HCT116 (cell line): ENCODE data around the gene SLC16A11. TPM values are rescaled to one million over a fixed set of nuclear protein-coding genes. Genes with fewer than 3 reads are reported as not detected.

Experiments
- ATAC-seq: fragments of 200-7000 bp; cut with Tn5 transposase; 2 replicates; pipeline ENCODE4 v1.9.1; 2020; ENCODE audit warnings: mild to moderate bottlenecking, moderate library complexity
- BruUV-seq: library from RNA; stranded (reverse); fragments of 400-500 nt; replicated peaks from 2 replicates; lab custom pipeline; 2021; lab: Mats Ljungman, UMichigan
- CTCF ChIA-PET: fragments of 300-600 bp; sonication (Branson Sonifier 250); formaldehyde crosslinking; loops from one replicate; lab custom pipeline; 2021; ENCODE audit warnings: antibody characterized with exemption; lab: Charles Lee
- POLR2A ChIA-PET: fragments of 300-600, 350-600 bp; sonication (Branson Sonifier 250); formaldehyde crosslinking; loops from one replicate; lab custom pipeline; 2021; ENCODE audit warnings: antibody characterized with exemption; lab: Charles Lee
- RAD21 ChIA-PET, 2 experiments: fragments of 300-600 bp; sonication (Branson Sonifier 250); formaldehyde crosslinking; loops; one replicate each; lab custom pipeline; 2023; ENCODE audit warnings: low total read pairs in 2 of 2; ENCODE audit not compliant: uncharacterized antibody in 2 of 2, unreplicated experiment in 2 of 2, low non-redundant PET in 1 of 2; lab: Charles Lee
- DNase-seq: peaks from one replicate; pipeline ENCODE4 v3.0.0-alpha.2; 2010; ENCODE audit warnings: low read depth, low spot score
- H2AFZ ChIP-seq: fragments of 200-600 bp; shearing (Covaris generic), sonication (generic); 2 replicates; pipeline ENCODE4 v1.6.1; 2017; ENCODE audit warnings: low read depth, mixed run types, mixed read lengths, antibody characterized with exemption, low read length; ENCODE audit not compliant: poor library complexity, severe bottlenecking
- H3K27ac ChIP-seq: 2 replicates; pipeline ENCODE4 v1.5.1; 2012; ENCODE audit warnings: low read depth, low read length
- H3K27me3 ChIP-seq: fragments of 200-600 bp; sonication (generic); 2 replicates; pipeline ENCODE4 v1.6.1; 2016; ENCODE audit warnings: mixed run types, low read length, mixed read lengths; ENCODE audit not compliant: insufficient read depth
- H3K36me3 ChIP-seq, 2 experiments: fragments of 200-500 bp in 1 of 2; fragments of 200-600 bp in 1 of 2; sonication (Bioruptor generic) in 1 of 2; sonication (generic) in 1 of 2; 2 replicates each; pipeline versions ENCODE4 v1.5.1 to v1.6.1; 2014 to 2016; ENCODE audit warnings: low read length in 2 of 2, inconsistent platforms in 1 of 2, mixed read lengths in 1 of 2, mixed run types in 1 of 2; ENCODE audit not compliant: insufficient read depth in 2 of 2, control insufficient read depth in 1 of 2
- H3K4me1 ChIP-seq, 2 experiments: fragments of 200-600 bp in 1 of 2; sonication (generic) in 1 of 2; 2 replicates each; pipeline versions ENCODE4 v1.5.1 to v1.6.1; 2012 to 2017; ENCODE audit warnings: low read length in 2 of 2, inconsistent platforms in 1 of 2, mild to moderate bottlenecking in 1 of 2, mixed read lengths in 1 of 2, mixed run types in 1 of 2, moderate library complexity in 1 of 2; ENCODE audit not compliant: insufficient read depth in 2 of 2, control insufficient read depth in 1 of 2
- H3K4me2 ChIP-seq: fragments of 200-600 bp; sonication (generic); 2 replicates; pipeline ENCODE4 v1.6.1; 2017; ENCODE audit warnings: mixed run types, low read length, mixed read lengths
- H3K4me3 ChIP-seq, 2 experiments: fragments of 200-600 bp in 1 of 2; sonication (generic) in 1 of 2; replicated peaks in 1 of 2; 2 replicates each; pipeline ENCODE4 v1.5.1; 2011 to 2016; ENCODE audit warnings: low read length in 2 of 2, control low read depth in 1 of 2, low read depth in 1 of 2, mild to moderate bottlenecking in 1 of 2, mixed read lengths in 1 of 2, mixed run types in 1 of 2
- H3K79me2 ChIP-seq: fragments of 200-600 bp; sonication (generic); 2 replicates; pipeline ENCODE4 v1.6.1; 2017; ENCODE audit warnings: mild to moderate bottlenecking, mixed run types, low read length, moderate library complexity, mixed read lengths; ENCODE audit not compliant: insufficient read depth
- H3K9ac ChIP-seq: fragments of 200-600 bp; sonication (generic); 2 replicates; pipeline ENCODE4 v1.6.1; 2016; ENCODE audit warnings: low read length, mixed read lengths
- H3K9me2 ChIP-seq: fragments of 200-600 bp; sonication (generic), shearing (Covaris generic); 2 replicates; pipeline ENCODE4 v1.6.1; 2017; ENCODE audit warnings: mixed run types, mild to moderate bottlenecking, moderate library complexity; ENCODE audit not compliant: insufficient read depth
- H3K9me3 ChIP-seq, 2 experiments: fragments of 200-500 bp in 1 of 2; fragments of 200-600 bp in 1 of 2; sonication (Bioruptor generic) in 1 of 2; sonication (generic) in 1 of 2; 2 replicates each; pipeline ENCODE4 v1.6.1; 2014 to 2017; ENCODE audit warnings: low read length in 2 of 2, mixed read lengths in 2 of 2, inconsistent platforms in 1 of 2, low read depth in 1 of 2, mild to moderate bottlenecking in 1 of 2, mixed run types in 1 of 2, moderate library complexity in 1 of 2; ENCODE audit not compliant: control insufficient read depth in 1 of 2, insufficient read depth in 1 of 2
- H4K20me1 ChIP-seq: fragments of 200-600 bp; sonication (generic), shearing (Covaris generic); 2 replicates; pipeline ENCODE4 v1.6.1; 2017; ENCODE audit warnings: mixed run types, mild to moderate bottlenecking, moderate library complexity; ENCODE audit not compliant: insufficient read depth
- CBX3 ChIP-seq: IDR thresholded peaks from 2 replicates; pipeline ENCODE4 v1.6.1; 2012; ENCODE audit warnings: low read depth
- CEBPB ChIP-seq: IDR thresholded peaks from 2 replicates; pipeline ENCODE4 v1.6.1; 2012; ENCODE audit warnings: low read depth
- EGR1 ChIP-seq: IDR thresholded peaks from 2 replicates; pipeline ENCODE4 v1.6.1; 2012; ENCODE audit warnings: low read depth
- ELF1 ChIP-seq: IDR thresholded peaks from 2 replicates; pipeline ENCODE4 v1.6.1; 2012; ENCODE audit warnings: low read depth, borderline replicate concordance
- EZH2phosphoT487 ChIP-seq: fragments of 200-600 bp; IDR thresholded peaks from 2 replicates; pipeline ENCODE4 v1.6.1; 2018; ENCODE audit warnings: antibody characterized with exemption, borderline replicate concordance
- FOSL1 ChIP-seq: IDR thresholded peaks from 2 replicates; pipeline ENCODE4 v1.6.1; 2012; ENCODE audit warnings: low read depth
- JUND ChIP-seq: IDR thresholded peaks from 2 replicates; pipeline ENCODE4 v1.6.1; 2012
- POLR2A ChIP-seq: IDR thresholded peaks from 2 replicates; pipeline ENCODE4 v1.7.0; 2011; ENCODE audit warnings: borderline replicate concordance; ENCODE audit not compliant: insufficient read depth, insufficient read length; ENCODE audit errors: extremely low read depth
- POLR2AphosphoS5 ChIP-seq: IDR thresholded peaks from 2 replicates; pipeline ENCODE4 v1.6.1; 2011; ENCODE audit warnings: mild to moderate bottlenecking, low read depth, low read length, moderate library complexity
- REST ChIP-seq: IDR thresholded peaks from 2 replicates; pipeline ENCODE4 v1.6.1; 2012; ENCODE audit warnings: low read depth
- YY1 ChIP-seq: IDR thresholded peaks from 2 replicates; pipeline ENCODE4 v1.6.1; 2011; ENCODE audit warnings: low read length, low read depth, moderate library complexity, mild to moderate bottlenecking; ENCODE audit not compliant: insufficient replicate concordance; ENCODE audit errors: extremely low read depth
- ZFX ChIP-seq: fragments of 450-650 bp; IDR thresholded peaks from 2 replicates; pipeline ENCODE4 v1.6.1; 2017
- ZNF274 ChIP-seq: fragments of 200-500 bp; sonication (Bioruptor generic); IDR thresholded peaks from 2 replicates; pipeline ENCODE4 v1.6.1; 2014; ENCODE audit warnings: mild to moderate bottlenecking, low read depth, low read length, inconsistent platforms
- intact Hi-C: fragments of 100-400 bp; cut with micrococcal nuclease; formaldehyde crosslinking; loops from 2 replicates; pipeline ENCODE4 v1.10.0; 2022
- total RNA-seq: library from RNA; stranded (reverse); gene quantifications from one replicate; pipeline ENCODE4 v1.2.1, GENCODE V29; 2021; ENCODE audit not compliant: unreplicated experiment
- TF ChIP-seq, protein P1 (sequence below): IDR thresholded peaks from 2 replicates; pipeline ENCODE4 v1.6.1; 2012
- TF ChIP-seq, protein P2 (sequence below): IDR thresholded peaks from 2 replicates; pipeline ENCODE4 v1.6.1; 2011; ENCODE audit warnings: mild to moderate bottlenecking, low read length, moderate library complexity; ENCODE audit not compliant: insufficient replicate concordance; ENCODE audit errors: extremely low read depth
- TF ChIP-seq, protein P3 (sequence below), 3 experiments: fragments of 200-600 bp in 1 of 3; sonication (generic) in 1 of 3; IDR thresholded peaks in 2 of 3; conservative IDR thresholded peaks in 1 of 3; 2 replicates each; pipeline ENCODE4 v1.5.1; 2012 to 2017; ENCODE audit warnings: low read depth in 2 of 3, low read length in 2 of 3, antibody characterized with exemption in 1 of 3, borderline replicate concordance in 1 of 3, control low read depth in 1 of 3, mild to moderate bottlenecking in 1 of 3, mixed read lengths in 1 of 3, mixed run types in 1 of 3, moderate library complexity in 1 of 3; ENCODE audit not compliant: insufficient read depth in 1 of 3

SLC16A11 gene
- total RNA-seq, 1 experiment from 2014 or later = not detected

GRCh38 chr17:7018331-7018964 lies 25.4 kb downstream of the SLC16A11 start:
- peaks cover 10% of the 10 kb centered on the region for H3K79me2 ChIP-seq

More at GRCh38 chr17:7018331-7018964, 25.4 kb downstream of the SLC16A11 start:
- CTCF ChIA-PET = no interaction called here
- Histone ChIP-seq H3K36me3 (no peaks in the 10 kb centered on the region), H3K4me1 (peaks cover 10 to 47% of the 10 kb centered on the region in 2 experiments; a peak in 3 of 4 replicates), H3K4me2 (no peak overlapping the region), H3K9me3 (no peaks in the 10 kb centered on the region), H3K9me2 (no peaks in the 10 kb centered on the region), H3K27me3 (no peaks in the 10 kb centered on the region), H3K27ac (no peak overlapping the region), H4K20me1 (no peaks in the 10 kb centered on the region), H3K4me3 (no peak overlapping the region), H2AFZ (no peak overlapping the region), H3K9ac (no peak overlapping the region)
- no peak for DNase-seq
- RAD21 ChIA-PET = interaction anchor here in 1 of 2 experiments (0.7 kb wide), 1 partner anchor 173 kb away, joined by 7 read pairs; no protein-coding TSS in a partner anchor
- ATAC-seq = no peak
- no TSS peak for BruUV-seq
- intact Hi-C loops = no loop called here
- no peak for TF ChIP-seq POLR2A
- TF ChIP-seq POLR2AphosphoS5 = no peak
- TF ChIP-seq, protein P1, sequence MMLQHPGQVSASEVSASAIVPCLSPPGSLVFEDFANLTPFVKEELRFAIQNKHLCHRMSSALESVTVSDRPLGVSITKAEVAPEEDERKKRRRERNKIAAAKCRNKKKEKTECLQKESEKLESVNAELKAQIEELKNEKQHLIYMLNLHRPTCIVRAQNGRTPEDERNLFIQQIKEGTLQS = no peak
- TF ChIP-seq, protein P2, sequence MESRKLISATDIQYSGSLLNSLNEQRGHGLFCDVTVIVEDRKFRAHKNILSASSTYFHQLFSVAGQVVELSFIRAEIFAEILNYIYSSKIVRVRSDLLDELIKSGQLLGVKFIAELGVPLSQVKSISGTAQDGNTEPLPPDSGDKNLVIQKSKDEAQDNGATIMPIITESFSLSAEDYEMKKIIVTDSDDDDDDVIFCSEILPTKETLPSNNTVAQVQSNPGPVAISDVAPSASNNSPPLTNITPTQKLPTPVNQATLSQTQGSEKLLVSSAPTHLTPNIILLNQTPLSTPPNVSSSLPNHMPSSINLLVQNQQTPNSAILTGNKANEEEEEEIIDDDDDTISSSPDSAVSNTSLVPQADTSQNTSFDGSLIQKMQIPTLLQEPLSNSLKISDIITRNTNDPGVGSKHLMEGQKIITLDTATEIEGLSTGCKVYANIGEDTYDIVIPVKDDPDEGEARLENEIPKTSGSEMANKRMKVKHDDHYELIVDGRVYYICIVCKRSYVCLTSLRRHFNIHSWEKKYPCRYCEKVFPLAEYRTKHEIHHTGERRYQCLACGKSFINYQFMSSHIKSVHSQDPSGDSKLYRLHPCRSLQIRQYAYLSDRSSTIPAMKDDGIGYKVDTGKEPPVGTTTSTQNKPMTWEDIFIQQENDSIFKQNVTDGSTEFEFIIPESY = no peak
- TF ChIP-seq FOSL1 = no peak
- no peak for TF ChIP-seq JUND
- no peak for TF ChIP-seq EGR1
- no peak for TF ChIP-seq CBX3
- TF ChIP-seq EZH2phosphoT487 = no peak
- TF ChIP-seq ZNF274 = no peak
- TF ChIP-seq REST = no peak
- TF ChIP-seq ZFX = no peak
- TF ChIP-seq YY1 = no peak
- TF ChIP-seq, protein P3, sequence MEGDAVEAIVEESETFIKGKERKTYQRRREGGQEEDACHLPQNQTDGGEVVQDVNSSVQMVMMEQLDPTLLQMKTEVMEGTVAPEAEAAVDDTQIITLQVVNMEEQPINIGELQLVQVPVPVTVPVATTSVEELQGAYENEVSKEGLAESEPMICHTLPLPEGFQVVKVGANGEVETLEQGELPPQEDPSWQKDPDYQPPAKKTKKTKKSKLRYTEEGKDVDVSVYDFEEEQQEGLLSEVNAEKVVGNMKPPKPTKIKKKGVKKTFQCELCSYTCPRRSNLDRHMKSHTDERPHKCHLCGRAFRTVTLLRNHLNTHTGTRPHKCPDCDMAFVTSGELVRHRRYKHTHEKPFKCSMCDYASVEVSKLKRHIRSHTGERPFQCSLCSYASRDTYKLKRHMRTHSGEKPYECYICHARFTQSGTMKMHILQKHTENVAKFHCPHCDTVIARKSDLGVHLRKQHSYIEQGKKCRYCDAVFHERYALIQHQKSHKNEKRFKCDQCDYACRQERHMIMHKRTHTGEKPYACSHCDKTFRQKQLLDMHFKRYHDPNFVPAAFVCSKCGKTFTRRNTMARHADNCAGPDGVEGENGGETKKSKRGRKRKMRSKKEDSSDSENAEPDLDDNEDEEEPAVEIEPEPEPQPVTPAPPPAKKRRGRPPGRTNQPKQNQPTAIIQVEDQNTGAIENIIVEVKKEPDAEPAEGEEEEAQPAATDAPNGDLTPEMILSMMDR (IDR thresholded peaks at IDR 0.05 in 2 of 3, conservative IDR thresholded peaks at IDR 0.05 in 1 of 3; ENCODE audit: borderline replicate concordance in 1 of 3, insufficient read depth in 1 of 3, low read depth in 2 of 3, low read length in 2 of 3) = no peak
- no peak for TF ChIP-seq ELF1
- no peak for TF ChIP-seq CEBPB
- POLR2A ChIA-PET = interaction anchor here (0.6 kb wide), 1 partner anchor 182 kb away, joined by 3 read pairs; no protein-coding TSS in a partner anchor
